Progenitor cell of endocrine pancreas (in vitro differentiated cells): ENCODE data around the gene IL1F10. TPM values are rescaled to one million over a fixed set of nuclear protein-coding genes. Genes with fewer than 3 reads are reported as not detected.

Source experiments
- DNase-seq: peaks from one replicate; pipeline ENCODE4 v3.0.0; 2021; ENCODE audit warnings: low spot score; ENCODE audit not compliant: unreplicated experiment
- H3K27ac Mint-ChIP-seq: 2 replicates; pipeline ENCODE4 v1.8.0; 2021; ENCODE audit warnings: mild to moderate bottlenecking, moderate library complexity, mixed read lengths
- H3K27me3 Mint-ChIP-seq: 2 replicates; pipeline ENCODE4 v1.8.0; 2021; ENCODE audit warnings: mixed read lengths
- H3K36me3 Mint-ChIP-seq: 2 replicates; pipeline ENCODE4 v1.8.0; 2022; ENCODE audit warnings: mixed read lengths; ENCODE audit not compliant: insufficient read depth
- H3K4me1 Mint-ChIP-seq: 2 replicates; pipeline ENCODE4 v1.8.0; 2021; ENCODE audit warnings: low read depth, mixed read lengths
- H3K4me3 Mint-ChIP-seq: 2 replicates; pipeline ENCODE4 v1.8.0; 2021; ENCODE audit warnings: low read depth, mild to moderate bottlenecking, moderate library complexity, mixed read lengths
- H3K9me3 Mint-ChIP-seq: 2 replicates; pipeline ENCODE4 v1.8.0; 2021; ENCODE audit warnings: low read depth, mixed read lengths
- total RNA-seq: library from RNA; stranded (reverse); gene quantifications from 2 replicates; pipeline ENCODE4 v1.2.1, GENCODE V29; 2021
- TF ChIP-seq, protein P1 (sequence below): fragments of 200-600 bp; sonication (generic); IDR thresholded peaks from one replicate; pipeline ENCODE4 v1.5.0; 2021; ENCODE audit warnings: antibody characterized with exemption, mild to moderate bottlenecking; ENCODE audit not compliant: unreplicated experiment

The IL1F10 gene
- total RNA-seq, 1 donor from 2014 or later = not detected

- Mint-ChIP-seq H3K9me3 (no peaks in the 10 kb centered on the region), H3K4me1 (peaks cover 7% of the 10 kb centered on the region), H3K27me3 (peaks cover 26% of the 10 kb centered on the region), H3K27ac (no peak overlapping the region), H3K36me3 (no peaks in the 10 kb centered on the region), H3K4me3 (no peak overlapping the region)
- DNase-seq = no peak
- TF ChIP-seq, protein P1, sequence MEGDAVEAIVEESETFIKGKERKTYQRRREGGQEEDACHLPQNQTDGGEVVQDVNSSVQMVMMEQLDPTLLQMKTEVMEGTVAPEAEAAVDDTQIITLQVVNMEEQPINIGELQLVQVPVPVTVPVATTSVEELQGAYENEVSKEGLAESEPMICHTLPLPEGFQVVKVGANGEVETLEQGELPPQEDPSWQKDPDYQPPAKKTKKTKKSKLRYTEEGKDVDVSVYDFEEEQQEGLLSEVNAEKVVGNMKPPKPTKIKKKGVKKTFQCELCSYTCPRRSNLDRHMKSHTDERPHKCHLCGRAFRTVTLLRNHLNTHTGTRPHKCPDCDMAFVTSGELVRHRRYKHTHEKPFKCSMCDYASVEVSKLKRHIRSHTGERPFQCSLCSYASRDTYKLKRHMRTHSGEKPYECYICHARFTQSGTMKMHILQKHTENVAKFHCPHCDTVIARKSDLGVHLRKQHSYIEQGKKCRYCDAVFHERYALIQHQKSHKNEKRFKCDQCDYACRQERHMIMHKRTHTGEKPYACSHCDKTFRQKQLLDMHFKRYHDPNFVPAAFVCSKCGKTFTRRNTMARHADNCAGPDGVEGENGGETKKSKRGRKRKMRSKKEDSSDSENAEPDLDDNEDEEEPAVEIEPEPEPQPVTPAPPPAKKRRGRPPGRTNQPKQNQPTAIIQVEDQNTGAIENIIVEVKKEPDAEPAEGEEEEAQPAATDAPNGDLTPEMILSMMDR = no peak
Observed at GRCh38 chr2:113124181-113124961, 56.6 kb downstream of the IL1F10 start.

Other genes with a start within 250 kb of the IL1F10 start
- gene IL1B, start 231.2 kb upstream of the IL1F10 start, total RNA-seq = not detected in 2 replicates
- gene IL37, start 156.8 kb upstream of the IL1F10 start, total RNA-seq = not detected in 2 replicates
- gene IL36G, start 90.0 kb upstream of the IL1F10 start, total RNA-seq = not detected in 2 replicates
- not detected in 2 replicates for gene IL36A, start 62.5 kb upstream of the IL1F10 start, total RNA-seq
- not detected in 2 replicates for gene IL36B, start 15.1 kb upstream of the IL1F10 start, total RNA-seq
- 0.13 TPM in 1 of 2 replicates, not detected in the other for gene IL36RN, start 8.8 kb upstream of the IL1F10 start, total RNA-seq
- not detected in 2 replicates for gene IL1RN, start 59.6 kb downstream of the IL1F10 start, total RNA-seq
- gene PSD4, start 106.0 kb downstream of the IL1F10 start, total RNA-seq = 27.1 and 30.7 TPM in 2 replicates
- gene PAX8, start 211.0 kb downstream of the IL1F10 start, total RNA-seq = 3.9 and 8.4 TPM in 2 replicates